Sciatic nerve (tissue), 2 donors: ENCODE measurements around the gene AKT2. TPM values are rescaled to one million over a fixed set of nuclear protein-coding genes. Genes with fewer than 3 reads are reported as not detected.
A peak's percentile ranks its signal among the peaks of the same experiment; 100 is the strongest.
"Not testable (repeated sequence)": the region's sequence is repeated elsewhere in the genome, so short reads cannot be mapped to it uniquely, and the experiment has no call there.

Source experiments
- ATAC-seq: fragments of 200-7000 bp; cut with Tn5 transposase; one replicate; pipeline ENCODE4 v1.9.1; 2020; ENCODE audit warnings: mild to moderate bottlenecking, moderate library complexity
- DNase-seq: peaks from one replicate; pipeline ENCODE4 v3.0.0-alpha.2; 2020; ENCODE audit warnings: low spot score
- intact Hi-C: fragments of 100-400 bp; cut with DNase I; formaldehyde crosslinking; loops from one replicate; pipeline ENCODE4 v1.14.2; 2022
- total RNA-seq: library from RNA; stranded (reverse); fragmentation: NEBNext Ultra II Directional; extraction: Animal tissue kit (Norgen Biotek cat#: 25700); gene quantifications from one replicate; pipeline ENCODE4 v1.2.1, GENCODE V29; 2021
- donor health status: DM: no; HTN: no; CAD: no.
- donor health status: DM: no; HTN: no; CAD: no.

AKT2 gene
- total RNA-seq = 130 TPM

GRCh38 chr19:40284501-40285352, at the start of gene AKT2:
Gene AKT2, minus strand, starts transcription at chr19:40285345. Its CDS starts 20,078 bp downstream, at chr19:40265267.
- intact Hi-C loops = no loop called here
- DNase-seq (peak; percentile 83), ATAC-seq (peak; percentile 3)

GRCh38 chr19:40333083-40333482, 47.9 kb upstream of the AKT2 start:
- ATAC-seq, intact Hi-C loops, DNase-seq: not testable (repeated sequence)

DNA sequence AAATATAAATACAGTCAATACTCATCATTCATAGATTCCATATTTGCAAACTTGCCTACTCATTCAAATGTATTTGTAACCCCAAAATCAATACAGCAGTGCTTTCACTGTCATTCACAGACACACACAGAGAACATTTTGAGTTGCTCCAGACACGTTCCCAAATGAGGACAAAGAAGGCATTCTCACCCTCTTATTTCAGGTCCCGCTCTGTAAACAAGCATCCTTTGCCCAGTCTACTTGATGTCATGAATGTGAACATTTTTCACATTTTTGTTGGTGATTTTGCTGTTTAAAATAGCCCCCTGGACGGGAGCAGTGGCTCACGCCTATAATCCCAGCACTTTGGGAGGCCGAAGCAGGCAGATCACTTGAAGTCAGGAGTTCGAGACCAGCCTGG, 47.5 kb upstream of the AKT2 start:
- DNase-seq = no peak
- intact Hi-C loops = no loop called here
- no peak for ATAC-seq

GRCh38 chr19:40331052-40331451, 45.9 kb upstream of the AKT2 start:
- intact Hi-C loops = no loop called here
- DNase-seq (no peak), ATAC-seq (no peak)

- ATAC-seq (no peak), DNase-seq (no peak)
- intact Hi-C loops = no loop called here
Observed at GRCh38 chr19:40326201-40326600, 41.1 kb upstream of the AKT2 start.

DNA sequence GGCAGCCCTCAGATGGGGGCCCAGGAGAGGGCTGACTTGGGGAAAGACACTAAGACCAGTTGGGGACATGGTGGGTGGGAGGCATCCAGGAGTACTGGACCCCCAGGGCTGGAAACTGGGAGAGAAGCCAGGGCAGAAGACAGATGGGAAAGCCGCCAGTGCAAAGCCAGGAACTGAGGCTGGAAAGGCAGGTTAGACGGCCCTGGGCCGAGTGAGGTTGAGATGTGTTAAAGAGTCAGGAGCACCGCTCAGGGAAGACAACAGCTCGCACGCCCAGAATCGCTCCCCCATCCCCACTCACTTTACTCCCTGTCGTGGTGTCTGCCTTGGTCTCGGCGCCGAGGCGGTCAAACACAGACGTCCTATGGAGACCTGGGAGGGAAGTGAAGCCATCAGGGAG, 38.6 kb upstream of the AKT2 start:
- DNase-seq = no peak
- intact Hi-C loops = no loop called here
- no peak for ATAC-seq

DNA sequence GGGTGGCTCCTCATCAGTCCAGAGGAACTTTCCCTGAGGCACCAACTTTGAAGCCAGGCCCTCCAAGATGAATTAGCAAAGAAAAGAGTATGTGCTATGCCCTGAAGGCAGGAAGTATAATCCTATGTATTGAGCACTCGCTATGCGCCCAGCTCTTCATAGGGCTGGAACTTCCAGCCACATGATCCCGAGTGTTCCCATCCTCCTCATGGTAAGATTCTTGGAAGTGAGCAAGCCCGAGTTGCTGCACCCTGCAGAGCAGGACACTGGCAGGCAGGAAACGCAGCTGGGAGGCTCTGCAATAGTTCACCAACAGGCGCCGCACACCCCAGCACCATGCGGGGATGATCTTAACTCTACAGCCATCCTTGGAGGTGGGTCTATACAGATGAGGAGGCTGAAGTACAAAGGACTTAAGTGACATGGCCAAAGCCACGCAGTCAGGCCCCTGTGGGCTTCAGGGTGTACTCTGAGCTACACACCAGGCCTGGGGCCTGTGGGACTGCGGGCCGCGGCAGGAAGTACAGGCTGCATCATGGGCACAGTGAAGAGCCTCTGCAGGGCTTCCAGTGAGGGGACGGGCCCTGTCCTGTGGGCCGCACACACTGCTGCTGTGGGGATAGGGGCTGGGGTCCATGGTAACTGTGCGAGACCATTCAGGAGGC, 37.9 kb upstream of the AKT2 start:
- ATAC-seq (no peak), DNase-seq (no peak)
- intact Hi-C loops = no loop called here

- DNase-seq = no peak
- intact Hi-C loops = no loop called here
- no peak for ATAC-seq
Observed at GRCh38 chr19:40322271-40322610, 37.1 kb upstream of the AKT2 start.

DNA sequence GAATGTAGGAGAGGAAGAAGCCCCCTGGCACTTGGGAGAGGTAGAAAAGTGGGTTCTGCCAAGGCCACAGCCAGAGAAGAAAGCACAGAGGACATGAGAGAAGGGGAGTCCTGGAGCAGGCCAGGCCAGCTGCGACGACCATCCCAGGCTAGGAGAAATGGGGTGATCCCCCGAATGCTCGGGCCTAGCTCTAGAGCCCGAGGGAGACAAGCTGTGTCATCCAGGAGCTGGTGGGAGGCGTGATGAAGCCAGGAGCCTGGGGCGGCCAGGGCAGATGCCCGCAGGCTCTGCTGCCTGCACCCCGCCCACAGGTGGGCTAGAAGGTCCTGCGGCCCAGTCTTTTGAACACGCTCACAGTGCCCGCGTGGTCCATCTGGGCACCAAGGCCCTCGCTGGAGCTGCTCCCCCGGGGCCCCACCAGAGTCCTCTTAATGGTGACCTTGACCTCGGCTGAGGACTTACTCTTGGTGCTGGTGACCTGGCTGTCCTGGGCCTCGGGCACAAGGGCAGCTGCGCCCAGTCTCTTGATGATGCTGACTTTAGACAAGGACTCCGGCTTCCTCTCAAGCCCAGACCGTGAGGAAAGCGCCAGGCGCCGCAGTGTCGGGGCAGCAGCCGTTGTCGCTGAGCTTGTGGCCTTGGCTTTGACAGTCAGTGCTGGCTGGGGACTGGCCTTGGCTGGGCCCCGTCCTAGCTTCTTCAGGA, 36.6 kb upstream of the AKT2 start:
- ATAC-seq (no peak), DNase-seq (no peak)
- intact Hi-C loops = no loop called here

DNA sequence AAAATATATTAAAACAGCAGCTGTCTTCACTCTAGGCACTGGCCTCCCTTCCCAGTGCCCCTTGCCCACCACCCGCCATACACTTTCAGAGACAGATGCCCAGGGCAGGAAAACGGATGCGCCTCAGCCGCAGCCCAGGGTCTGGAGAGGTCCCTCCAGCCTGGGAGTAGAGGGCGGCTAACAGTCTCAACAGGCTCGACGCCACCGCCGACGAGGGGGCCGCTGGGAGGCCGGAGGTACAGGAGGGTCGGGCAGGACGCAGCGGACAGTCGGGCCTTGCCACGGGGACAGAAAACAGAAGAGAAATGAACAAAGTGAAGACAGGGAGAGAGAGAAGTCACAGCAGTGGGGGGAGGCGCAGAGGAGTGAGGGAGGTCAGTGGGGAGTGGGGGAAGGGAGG, 35.9 kb upstream of the AKT2 start:
- ATAC-seq (no peak), DNase-seq (no peak)
- intact Hi-C loops = no loop called here

DNA sequence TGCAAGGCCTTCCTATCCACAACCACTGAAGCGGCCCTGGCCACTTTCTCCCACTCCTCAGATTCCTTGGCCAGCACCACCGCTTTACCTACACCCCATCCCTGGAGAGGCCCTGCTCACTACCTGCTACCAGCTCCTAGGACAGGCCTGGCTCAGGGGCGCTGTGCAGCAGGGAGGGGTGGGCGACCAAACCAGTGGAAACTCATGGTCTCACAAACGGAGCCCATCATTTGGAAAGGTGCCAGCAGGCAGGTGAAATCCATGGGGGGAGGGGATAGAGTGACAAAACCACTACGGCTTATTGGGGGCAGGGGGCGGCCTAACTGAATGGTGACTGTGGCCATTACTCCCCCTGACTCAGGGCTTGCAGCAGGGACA, 35.4 kb upstream of the AKT2 start:
- ATAC-seq (no peak), DNase-seq (no peak)
- intact Hi-C loops = no loop called here

DNA sequence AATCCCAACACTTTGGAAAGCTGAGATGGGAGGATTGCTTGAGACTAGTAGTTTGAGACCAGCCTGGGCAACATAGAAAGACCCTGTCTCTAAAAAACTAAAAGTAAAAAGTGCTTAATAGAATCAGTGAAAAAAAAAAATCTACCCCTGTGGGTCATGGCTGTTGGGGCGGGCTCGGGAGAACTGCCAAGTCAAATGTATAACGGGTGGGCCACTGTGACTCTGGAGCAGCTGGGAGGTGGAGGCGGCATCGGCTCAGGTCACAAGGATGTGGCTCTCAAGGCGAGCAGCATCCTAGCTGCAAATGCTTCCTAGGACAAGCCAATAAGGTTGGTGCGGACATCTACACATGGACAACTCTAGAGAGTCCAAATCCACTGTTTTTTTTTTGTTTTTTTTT, 32.2 kb upstream of the AKT2 start:
- ATAC-seq = no peak
- intact Hi-C loops = no loop called here
- no peak for DNase-seq

DNA sequence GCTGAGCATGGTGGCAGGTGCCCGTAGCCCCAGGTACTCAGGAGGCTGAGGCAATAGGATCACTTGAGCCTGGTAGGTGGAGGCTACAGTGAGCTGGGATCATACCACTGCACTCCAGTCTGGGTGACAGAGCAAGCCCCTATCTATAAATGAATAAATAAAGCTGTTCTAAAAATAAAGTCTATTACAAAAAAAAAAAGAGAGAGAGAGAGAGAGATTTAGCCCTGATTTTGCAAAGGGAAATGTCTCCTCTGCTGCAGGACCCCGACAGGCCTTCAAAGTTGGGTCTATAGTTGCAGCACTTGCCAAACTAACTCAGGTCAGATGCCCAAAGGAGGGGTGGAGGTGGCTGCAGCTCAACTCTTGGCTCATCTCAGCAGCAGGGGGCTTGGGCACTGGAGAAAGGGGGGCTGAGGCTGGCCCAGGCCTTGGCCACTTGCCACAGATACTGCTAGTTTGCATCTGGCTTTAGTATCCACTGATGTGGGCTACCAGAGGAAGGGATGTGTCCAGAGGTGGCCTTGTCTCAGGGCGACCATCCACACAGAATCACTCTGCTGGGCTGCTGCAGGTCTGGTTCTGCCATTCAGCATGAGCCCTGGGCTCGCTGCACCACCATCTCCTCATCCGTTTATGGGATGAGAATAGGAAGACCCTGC, 30.8 kb upstream of the AKT2 start:
- DNase-seq (no peak), ATAC-seq (no peak)
- intact Hi-C loops = no loop called here

- intact Hi-C loops = no loop called here
- ATAC-seq (no peak), DNase-seq (no peak)
Observed at GRCh38 chr19:40314656-40315055, 29.5 kb upstream of the AKT2 start.

- DNase-seq = no peak
- intact Hi-C loops = no loop called here
- no peak for ATAC-seq
Observed at GRCh38 chr19:40313229-40313983, 28.3 kb upstream of the AKT2 start.

DNA sequence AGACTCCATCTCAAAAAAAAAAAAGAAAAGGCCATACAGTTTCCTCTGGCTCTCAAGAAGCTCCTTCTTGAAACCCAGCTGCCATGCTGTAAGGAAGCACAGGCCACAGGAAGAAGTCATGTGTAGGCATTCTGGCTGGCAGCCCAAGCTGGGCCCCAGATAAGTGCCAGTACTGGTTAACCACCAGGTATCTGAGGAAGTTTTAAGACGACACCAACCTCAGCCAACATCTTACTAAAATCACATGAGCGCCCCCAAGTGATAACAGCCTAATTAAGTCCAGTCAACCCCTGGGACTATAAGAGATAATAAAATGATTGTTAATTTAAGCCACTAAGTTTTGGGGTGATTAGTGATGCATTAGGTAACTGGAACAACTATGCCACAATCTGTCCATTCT, 27.4 kb upstream of the AKT2 start:
- DNase-seq (no peak), ATAC-seq (no peak)
- intact Hi-C loops = no loop called here

GRCh38 chr19:40309666-40310065, 24.5 kb upstream of the AKT2 start:
- intact Hi-C loops = loop anchor here (5.0 kb wide), 1 partner anchor 288 kb away; no protein-coding TSS in a partner anchor
- ATAC-seq = no peak

GRCh38 chr19:40305403-40305802, 20.3 kb upstream of the AKT2 start:
- intact Hi-C loops = loop anchor here (5.0 kb wide), 1 partner anchor 292 kb away; no protein-coding TSS in a partner anchor
- ATAC-seq = peak; percentile 83
- DNase-seq = peak; percentile 89

More at GRCh38 chr19:40309666-40310065, 24.5 kb upstream of the AKT2 start:
- no peak for DNase-seq

DNA sequence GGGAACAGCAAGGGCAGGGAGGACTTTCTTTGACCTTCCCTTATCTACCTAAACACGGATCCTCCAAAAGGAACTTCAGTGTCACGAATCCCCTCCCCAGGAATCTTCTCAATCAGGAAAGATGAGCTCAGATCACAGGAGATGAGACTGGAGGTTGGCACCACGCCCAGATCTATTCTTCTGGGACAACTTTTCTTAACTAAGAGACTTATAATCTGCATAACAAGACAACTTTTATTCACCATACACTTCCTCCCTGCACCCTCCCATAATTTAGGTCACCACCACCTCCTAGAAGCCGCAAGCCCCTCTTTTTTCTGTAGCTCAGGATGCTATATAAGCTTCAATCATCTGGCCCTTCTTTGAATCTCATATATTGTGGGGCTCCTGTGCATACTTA, 19.2 kb upstream of the AKT2 start:
- intact Hi-C loops = no loop called here
- ATAC-seq (peak; percentile 26), DNase-seq (no peak)
